Hepatocyte (in vitro differentiated cells): ENCODE results near the gene MRPS15.

Experiments used
- CTCF ChIP-seq: fragments of 200-600 bp; sonication (generic); IDR thresholded peaks from 2 replicates; pipeline ENCODE4 v1.5.1; 2016; ENCODE audit warnings: antibody characterized with exemption, mild to moderate bottlenecking; ENCODE audit not compliant: poor library complexity
- EZH2 ChIP-seq: fragments of 200-600 bp; sonication (generic); IDR thresholded peaks from 2 replicates; pipeline ENCODE4 v1.6.1; 2016; ENCODE audit warnings: antibody characterized with exemption, mild to moderate bottlenecking, borderline replicate concordance

GRCh38 chr1:36450270-36450918 lies 13.8 kb downstream of the MRPS15 start, which contains the start of gene OSCP1:
- TF ChIP-seq EZH2 (no peak), CTCF (no peak)
